Right lobe of liver (tissue), 4 donors: ENCODE data around the gene SIX2.

Source experiments
- CTCF ChIP-seq, 4 donors: fragments of 200-600 bp in 3 of 4; fragments of 450-650 bp in 1 of 4; IDR thresholded peaks; one replicate each; pipeline versions ENCODE4 v1.5.1 to v1.8.0; 2016 to 2022; ENCODE audit warnings: antibody characterized with exemption in 4 of 4, mild to moderate bottlenecking in 2 of 4
- POLR2A ChIP-seq: fragments of 450-650 bp; IDR thresholded peaks from one replicate; pipeline ENCODE4 v1.6.1; 2017; ENCODE audit warnings: antibody characterized with exemption, mild to moderate bottlenecking
- donor health status: DM: no; HTN: no; CAD: no.
- donor health status: DM: no; HTN: no; CAD: no.
- donor health status: DM: no; HTN: yes; CAD: no.

GRCh38 chr2:45012733-45013132 is 3.5 kb upstream of the SIX2 start:
- TF ChIP-seq POLR2A = no peak
- no peak for TF ChIP-seq CTCF (IDR thresholded peaks at IDR 0.05)
